ENCODE data around the gene TMEM212. TPM values are rescaled to one million over a fixed set of nuclear protein-coding genes. Genes with fewer than 3 reads are reported as not detected.

TMEM212 gene
- total and polyA plus RNA-seq, 2 of the 13 experiments (the other 11 are each of a cell fraction or from before 2014, with no cell fraction given), result not detected

- TF ChIP-seq MYPOP (CRISPR knock-in tag; IDR thresholded peaks at IDR 0.05) (peak; percentile 76), ZFP91 (CRISPR knock-in tag; IDR thresholded peaks at IDR 0.05; ENCODE audit: borderline replicate concordance) (peak; percentile 91; the same call in 1 of the 2 replicates), ZNF253 (CRISPR knock-in tag; IDR thresholded peaks at IDR 0.05; ENCODE audit: borderline replicate concordance) (peak; percentile 2; the same call in 1 of the 2 replicates), ZNF44 (CRISPR knock-in tag; IDR thresholded peaks at IDR 0.05) (no peak), ATF7-NPFF (CRISPR knock-in tag; IDR thresholded peaks at IDR 0.05; ENCODE audit: low read depth) (peak; percentile 66), AHDC1 (CRISPR knock-in tag; IDR thresholded peaks at IDR 0.05; ENCODE audit: borderline replicate concordance) (peak; percentile 63; the same call in 1 of the 2 replicates), YEATS4 (CRISPR knock-in tag; IDR thresholded peaks at IDR 0.05; ENCODE audit: borderline replicate concordance) (peak; percentile 39; the same call in 1 of the 2 replicates), SP1 (IDR thresholded peaks at IDR 0.05) (no peak), SP1 (CRISPR knock-in tag; IDR thresholded peaks at IDR 0.05) (peak; percentile 54; the same call in 1 of the 2 replicates), ZNF547 (CRISPR knock-in tag; IDR thresholded peaks at IDR 0.05) (no peak), FOSL2 (CRISPR knock-in tag; IDR thresholded peaks at IDR 0.05) (peak; percentile 67; the same call in 1 of the 2 replicates), ZNF660 (CRISPR knock-in tag; IDR thresholded peaks at IDR 0.05; ENCODE audit: borderline replicate concordance, low read depth) (0 out of 2 replicates have a peak, but pooled peaks have one; percentile 56), AHR (CRISPR knock-in tag; IDR thresholded peaks at IDR 0.05) (no peak), RBM39 (IDR thresholded peaks at IDR 0.05; ENCODE audit: low read depth, low read length, poor library complexity, severe bottlenecking) (peak; percentile 82), FOXC1 (CRISPR knock-in tag; IDR thresholded peaks at IDR 0.05; ENCODE audit: borderline replicate concordance) (peak; percentile 29), POGZ (CRISPR knock-in tag; IDR thresholded peaks at IDR 0.05) (peak; percentile 75), GATA4 (IDR thresholded peaks at IDR 0.05; ENCODE audit: borderline replicate concordance, low read depth) (no peak; the same call in 1 of the 2 replicates), KLF16 (CRISPR knock-in tag; IDR thresholded peaks at IDR 0.05) (peak; percentile 62 to 78; a peak in 2 of 4 replicates), HNF4A (CRISPR knock-in tag; IDR thresholded peaks at IDR 0.05) (0 out of 2 replicates have a peak, but pooled peaks have one; percentile 16), MBD4 (IDR thresholded peaks at IDR 0.05; ENCODE audit: borderline replicate concordance, low read length) (no peak), ZFP82 (CRISPR knock-in tag; IDR thresholded peaks at IDR 0.05; ENCODE audit: borderline replicate concordance) (peak; percentile 21; the same call in 1 of the 2 replicates)
Observed at GRCh38 chr3:171809861-171810628, 33.1 kb upstream of the TMEM212 start, which contains the start of gene PLD1 (continued).

Data from HepG2 (cell line).